GM18511 (cell line): Measurements from ENCODE around the gene NEB.
A peak's percentile ranks its signal among the peaks of the same experiment; 100 is the strongest.
"Not testable (repeated sequence)": the region's sequence is repeated elsewhere in the genome, so short reads cannot be mapped to it uniquely, and the experiment has no call there.

Experiments used
- ATAC-seq: cut with Tn5 transposase; IDR thresholded peaks from one replicate; pipeline ENCODE4 v1.9.1; 2021; ENCODE audit warnings: mild to moderate bottlenecking, moderate library complexity; ENCODE audit not compliant: unreplicated experiment

The NEB gene

GRCh38 chr2:151707857-151708256 is 26.4 kb downstream of the NEB start:
- no peak for ATAC-seq

DNA sequence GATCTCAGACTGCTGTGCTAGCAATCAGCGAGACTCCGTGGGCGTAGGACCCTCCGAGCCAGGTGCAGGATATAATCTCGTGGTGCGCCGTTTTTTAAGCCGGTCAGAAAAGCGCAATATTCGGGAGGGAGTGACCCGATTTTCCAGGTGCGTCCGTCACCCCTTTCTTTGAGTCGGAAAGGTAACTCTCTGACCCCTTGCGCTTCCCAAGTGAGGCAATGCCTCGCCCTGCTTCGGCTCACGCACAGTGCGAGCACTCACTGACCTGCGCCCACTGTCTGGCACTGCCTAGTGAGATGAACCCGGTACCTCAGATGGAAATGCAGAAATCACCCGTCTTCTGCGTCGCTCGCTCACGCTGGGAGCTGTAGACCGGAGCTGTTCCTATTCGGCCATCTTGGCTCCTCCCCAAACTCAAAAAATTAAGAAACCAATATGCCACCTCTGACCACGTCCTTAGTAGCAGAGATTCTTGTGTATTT is 29.8 kb downstream of the NEB start:
- not testable (repeated sequence) for ATAC-seq

- ATAC-seq: not testable (repeated sequence)
Measured at GRCh38 chr2:151698134-151698533, 36.1 kb downstream of the NEB start.

DNA sequence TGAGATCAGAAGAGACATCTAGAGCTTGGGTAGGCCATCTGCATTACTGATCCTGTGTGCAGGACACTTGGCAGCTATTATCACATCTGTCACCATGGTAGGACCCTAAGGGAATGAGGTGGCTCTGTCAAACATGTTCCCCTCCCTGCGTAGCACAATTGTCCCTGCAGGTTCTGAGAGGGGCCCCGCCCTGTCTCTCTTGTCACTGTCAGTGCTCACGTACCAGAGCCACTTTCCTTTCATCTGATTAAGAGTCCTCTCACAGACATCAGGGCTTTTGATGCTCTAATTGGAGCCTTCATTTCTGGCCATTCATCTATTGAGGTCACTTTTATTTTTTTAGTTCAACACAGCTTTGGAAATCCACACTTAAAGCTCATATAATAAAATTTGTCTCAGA is 38.5 kb downstream of the NEB start:
- no peak for ATAC-seq

DNA sequence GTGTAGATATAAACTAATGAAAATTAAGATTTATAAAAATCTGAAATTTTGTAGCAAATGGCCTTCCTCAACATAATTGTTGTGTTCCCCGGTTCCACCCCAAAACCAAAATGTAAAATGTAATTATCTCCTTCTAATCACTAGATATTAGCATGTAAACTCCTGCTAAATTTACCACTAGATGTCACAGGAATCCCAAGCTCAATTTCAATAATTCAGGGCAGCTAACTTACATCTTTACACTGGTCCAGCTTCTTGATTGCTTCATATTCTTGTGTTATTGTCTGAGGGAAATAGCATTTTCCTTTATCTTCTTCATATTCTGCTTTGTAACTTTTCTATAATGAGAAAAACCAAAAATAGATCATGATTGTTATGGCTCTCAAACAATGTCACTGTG is 42.6 kb downstream of the NEB start:
- ATAC-seq: no peak

DNA sequence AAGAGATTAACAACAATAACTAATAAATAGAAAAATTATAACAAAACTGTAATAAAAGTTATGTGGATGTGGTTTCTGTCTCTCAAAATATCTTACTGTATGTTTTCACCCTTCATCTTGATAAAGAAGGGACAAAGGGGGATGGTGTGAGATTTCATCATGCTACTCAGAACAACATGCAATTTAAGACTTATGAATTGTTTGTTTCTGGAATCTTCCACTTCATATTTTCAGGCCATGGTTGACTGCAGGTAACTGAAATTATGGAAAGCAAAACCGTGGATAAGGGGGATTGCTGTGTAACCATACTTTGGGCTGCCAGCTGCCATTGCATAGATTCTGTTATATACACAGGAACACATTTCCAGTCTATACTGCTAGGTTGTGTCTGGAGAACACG is 45.6 kb downstream of the NEB start:
- ATAC-seq: no peak

GRCh38 chr2:151682459-151683003 is 51.7 kb downstream of the NEB start:
- no peak for ATAC-seq

DNA sequence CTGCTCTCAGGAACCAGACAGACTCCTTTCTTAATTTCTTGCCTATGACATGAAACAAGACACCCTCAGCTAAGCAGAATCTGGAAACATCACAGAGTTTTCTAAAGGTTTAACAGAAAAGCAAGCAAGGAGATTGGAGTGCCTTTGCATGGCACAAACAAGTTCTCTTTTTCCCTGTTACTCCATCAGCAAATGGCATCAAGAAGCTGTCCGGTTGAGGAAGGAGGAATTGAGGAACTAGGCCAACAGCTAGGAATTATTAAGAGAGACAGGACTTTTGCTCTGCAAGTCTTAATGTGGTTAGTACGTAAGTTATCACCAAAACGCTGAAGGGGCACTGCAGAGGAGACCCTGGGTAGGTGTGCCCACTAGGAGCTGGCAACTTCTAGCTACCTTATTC is 53.2 kb downstream of the NEB start:
- no peak for ATAC-seq

DNA sequence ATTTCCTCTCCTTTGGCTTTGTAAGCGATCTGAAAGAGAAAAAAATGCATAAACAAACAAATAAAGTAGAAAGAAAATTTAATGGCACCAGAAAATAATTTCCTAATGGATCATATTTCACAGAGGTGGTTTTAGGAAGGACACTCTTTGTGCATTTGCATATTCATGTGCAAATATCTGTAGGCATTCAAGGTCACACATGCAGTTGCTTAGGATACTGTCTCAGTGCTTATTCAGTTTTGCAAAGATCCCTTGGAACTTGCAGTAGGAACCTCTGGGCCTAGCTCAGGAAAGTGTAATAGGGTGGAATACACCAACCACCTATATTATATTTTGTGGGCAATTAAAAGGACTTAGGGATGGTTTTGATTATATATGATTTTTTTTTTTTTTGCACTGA is 54.3 kb downstream of the NEB start:
- ATAC-seq: no peak

DNA sequence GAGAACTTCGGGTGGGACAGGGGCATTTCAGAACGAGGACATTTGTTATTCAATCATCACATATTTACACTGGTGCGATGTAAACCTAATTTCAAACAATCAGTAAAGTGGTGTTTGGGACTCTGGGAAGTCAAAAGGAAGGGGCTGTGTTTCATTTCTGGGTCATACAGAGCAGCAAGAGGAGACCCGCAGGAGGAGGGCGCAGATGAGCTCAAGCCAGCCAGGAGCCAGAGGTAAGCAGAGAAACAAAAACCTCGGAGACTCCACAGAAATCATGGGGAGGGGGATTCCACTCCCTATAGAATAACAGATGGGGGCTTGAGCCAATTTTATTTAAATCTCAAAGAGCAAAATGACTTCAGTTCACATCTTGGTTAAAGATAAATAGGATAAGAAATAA is 55.4 kb downstream of the NEB start:
- no peak for ATAC-seq

DNA sequence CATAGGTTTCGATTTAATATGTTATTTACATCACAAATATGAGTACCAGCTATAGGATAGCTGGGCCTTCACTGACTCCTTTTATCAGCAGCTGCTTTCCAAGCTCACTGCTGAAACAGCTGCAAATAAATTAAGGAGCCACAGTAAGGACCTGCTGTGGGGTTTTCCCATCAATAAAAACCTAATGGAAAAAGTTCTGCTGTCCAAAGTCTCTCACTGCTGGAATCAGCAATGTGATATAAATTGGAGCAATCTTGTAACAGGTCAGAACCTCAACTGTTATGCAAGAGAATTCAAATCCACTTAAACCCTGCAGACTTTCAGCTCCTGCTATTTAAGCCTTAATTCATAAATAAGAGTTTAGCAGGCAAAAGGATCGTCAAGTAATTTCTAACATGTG is 61.3 kb downstream of the NEB start:
- ATAC-seq: no peak

GRCh38 chr2:151672277-151672676 is 62.0 kb downstream of the NEB start:
- ATAC-seq: no peak

DNA sequence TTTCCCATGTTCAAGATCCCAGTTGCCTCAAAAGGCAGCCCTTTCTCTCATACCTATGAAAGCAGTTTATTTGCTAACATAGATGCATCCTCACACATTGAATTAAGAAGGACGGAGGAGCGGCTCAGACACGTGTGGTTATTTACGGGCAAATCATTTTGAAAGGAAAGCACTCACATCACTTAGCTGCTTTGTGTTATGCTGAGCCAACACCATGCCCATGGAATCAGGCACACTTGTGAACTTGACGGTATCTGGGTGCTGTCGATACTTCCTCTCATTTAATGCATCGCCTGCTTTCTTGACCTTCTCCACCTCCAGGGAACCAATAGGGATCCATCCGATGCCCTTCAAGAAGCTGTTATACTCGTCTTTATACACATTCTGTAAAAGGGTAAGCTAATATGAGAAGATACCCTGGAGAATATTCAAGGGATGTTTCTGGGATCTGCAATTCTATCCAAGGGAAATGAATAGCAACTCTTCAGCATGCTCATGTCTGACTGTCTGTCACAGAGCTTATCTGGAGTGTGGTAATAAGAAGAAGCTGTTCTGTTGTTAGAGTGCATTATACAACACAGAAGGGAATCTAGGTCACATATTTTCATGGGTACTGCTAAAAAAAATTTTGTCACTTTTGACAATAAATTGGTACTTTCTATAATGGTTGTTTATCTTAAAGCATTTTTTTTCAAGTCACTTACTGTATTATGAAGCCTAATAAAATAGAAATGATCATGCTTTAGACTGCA is 63.3 kb downstream of the NEB start:
- ATAC-seq: no peak

- no peak for ATAC-seq
Measured at GRCh38 chr2:151670346-151670745, 63.9 kb downstream of the NEB start.

DNA sequence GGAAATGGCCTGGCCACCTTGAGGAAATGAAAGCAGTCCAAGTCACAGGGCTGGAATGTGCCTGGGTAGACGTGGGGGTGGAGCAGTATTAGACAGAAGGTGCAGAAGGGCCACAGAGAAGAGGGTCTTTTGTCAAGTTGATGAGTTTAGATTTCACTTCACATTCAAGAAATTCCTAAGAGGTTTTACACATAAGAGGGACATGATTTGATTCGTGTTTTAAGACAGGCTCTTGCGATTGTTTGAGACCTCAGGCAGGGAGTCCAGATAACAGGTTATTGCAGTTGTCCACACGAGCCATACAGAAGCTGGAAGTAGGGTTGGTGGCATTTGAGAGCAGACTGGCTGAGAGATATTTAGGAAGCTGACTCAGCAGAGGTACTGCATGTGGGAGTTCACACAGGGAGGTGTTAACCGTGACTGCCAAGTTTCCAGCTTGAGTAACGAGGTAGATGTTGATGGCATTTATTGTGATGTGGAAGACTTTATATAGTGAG is 64.6 kb downstream of the NEB start:
- ATAC-seq: no peak

DNA sequence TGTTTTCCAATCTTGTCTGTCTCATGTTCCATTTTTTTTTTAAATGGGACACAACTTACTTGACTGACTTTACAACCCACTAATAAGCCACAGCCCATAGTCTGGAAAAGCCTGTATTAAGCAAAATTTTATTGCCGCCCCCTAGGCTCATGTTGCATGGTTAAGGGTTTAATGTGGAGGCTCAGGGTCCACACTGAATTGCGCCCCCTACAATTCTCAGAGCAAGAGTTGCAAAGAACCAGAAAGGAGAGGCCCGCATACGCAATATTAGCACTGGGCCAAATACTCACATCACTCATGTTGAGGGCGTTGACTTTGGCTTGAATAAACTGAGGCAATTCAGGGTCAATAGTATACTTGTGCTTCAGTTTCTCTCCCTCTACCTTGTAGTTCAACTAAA is 65.5 kb downstream of the NEB start:
- no peak for ATAC-seq

- no peak for ATAC-seq
Measured at GRCh38 chr2:151665959-151666358, 68.3 kb downstream of the NEB start.

DNA sequence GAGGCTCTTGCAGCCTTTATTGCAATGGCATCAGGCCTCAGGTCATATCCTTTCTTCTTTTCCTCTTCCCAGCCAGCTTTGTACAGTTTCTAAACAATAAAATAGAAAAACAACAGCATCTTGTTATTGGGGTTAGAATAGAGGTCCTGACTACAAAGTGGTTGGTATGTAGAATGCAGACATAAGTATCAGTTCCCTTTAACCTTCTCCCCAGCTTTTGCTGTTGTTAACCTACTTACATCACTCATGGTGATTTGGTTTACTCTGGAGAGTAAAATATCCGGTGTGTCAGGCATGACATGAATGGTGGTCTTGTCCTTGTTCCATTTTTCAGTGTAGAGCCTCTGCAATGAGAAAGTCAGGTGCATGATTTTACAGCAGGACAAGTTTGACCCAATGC is 69.8 kb downstream of the NEB start:
- ATAC-seq: peak; percentile 74

DNA sequence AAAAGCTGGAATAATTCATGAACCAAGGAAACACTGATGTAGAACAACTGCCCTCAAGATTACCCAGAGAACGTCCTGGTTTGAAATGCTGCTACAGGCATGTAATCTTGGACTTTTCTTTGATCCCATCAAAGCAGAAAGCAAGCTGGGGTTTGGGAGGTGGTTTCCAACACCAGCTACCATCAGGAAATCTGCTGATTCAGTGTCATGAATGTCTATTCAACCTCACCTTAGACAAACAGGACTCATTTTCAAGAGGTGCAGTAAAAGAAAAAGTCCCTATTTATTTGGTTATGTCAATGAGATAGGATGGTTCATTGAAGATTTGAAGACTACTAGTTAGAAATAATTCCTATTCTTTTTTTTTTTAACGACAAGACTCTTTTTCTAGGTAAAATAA is 72.7 kb downstream of the NEB start:
- ATAC-seq: no peak

- ATAC-seq: no peak
Measured at GRCh38 chr2:151658081-151658480, 76.2 kb downstream of the NEB start.

- no peak for ATAC-seq
Measured at GRCh38 chr2:151657667-151658076, 76.6 kb downstream of the NEB start.

DNA sequence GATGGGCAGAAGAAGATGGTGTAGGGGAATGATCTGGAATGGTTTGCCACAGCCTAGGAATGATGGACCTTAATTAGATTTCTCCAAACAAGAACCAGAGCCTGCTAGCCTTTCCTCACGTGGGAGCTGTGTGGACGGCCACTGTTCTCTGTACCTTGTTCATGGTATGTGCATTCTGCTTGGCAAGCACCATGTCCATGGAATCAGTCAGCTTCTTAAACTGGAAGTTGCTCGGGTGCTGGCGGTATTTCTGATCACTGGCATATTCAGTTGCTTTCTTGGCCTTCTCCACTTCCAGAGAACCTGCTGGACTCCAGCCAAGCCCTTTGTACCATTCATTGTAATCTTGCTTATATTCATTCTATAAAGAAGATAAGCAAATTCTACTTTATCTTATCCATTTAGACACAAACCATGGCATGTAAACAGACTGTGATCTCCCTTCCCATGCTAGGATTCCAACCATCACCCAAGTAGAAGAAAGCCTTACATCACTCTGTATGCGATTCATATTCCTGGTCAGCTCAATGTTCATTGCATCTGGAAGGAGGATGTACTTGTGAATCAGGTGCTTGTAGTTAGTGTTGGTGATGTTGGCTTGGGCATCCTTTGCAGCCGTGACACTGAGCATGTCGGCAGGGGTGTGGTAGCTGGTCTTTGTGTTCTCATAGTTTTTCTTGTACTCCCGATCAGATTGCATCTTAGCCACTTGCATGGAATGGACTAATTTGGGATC is 78.4 kb downstream of the NEB start:
- ATAC-seq: no peak
